Mucosa of descending colon (tissue), 3 donors: ENCODE results near the gene UBALD2. TPM values are rescaled to one million over a fixed set of nuclear protein-coding genes. Genes with fewer than 3 reads are reported as not detected.
A peak's percentile ranks its signal among the peaks of the same experiment; 100 is the strongest.
"Not testable (repeated sequence)": the region's sequence is repeated elsewhere in the genome, so short reads cannot be mapped to it uniquely, and the experiment has no call there.

ENCODE experiments used
- ATAC-seq: fragments of 200-7000 bp; cut with Tn5 transposase; one replicate; pipeline ENCODE4 v1.9.1; 2020; ENCODE audit warnings: mild to moderate bottlenecking, moderate library complexity
- DNase-seq, 3 donors: peaks; one replicate each; pipeline ENCODE4 v3.0.0-alpha.2; 2020
- H3K36me3 ChIP-seq: fragments of 200-600 bp; one replicate; pipeline ENCODE4 v1.8.0; 2021; ENCODE audit warnings: low read depth, mild to moderate bottlenecking
- H3K4me1 ChIP-seq: fragments of 200-600 bp; one replicate; pipeline ENCODE4 v1.8.0; 2021; ENCODE audit warnings: low read depth, mild to moderate bottlenecking
- H3K4me3 ChIP-seq: fragments of 200-600 bp; one replicate; pipeline ENCODE4 v1.8.0; 2021; ENCODE audit warnings: mild to moderate bottlenecking
- H3K9me3 ChIP-seq: fragments of 200-600 bp; one replicate; pipeline ENCODE4 v1.8.0; 2021; ENCODE audit warnings: mild to moderate bottlenecking
- CTCF ChIP-seq: fragments of 200-600 bp; IDR thresholded peaks from one replicate; pipeline ENCODE4 v1.8.0; 2022; ENCODE audit warnings: antibody characterized with exemption, mild to moderate bottlenecking
- intact Hi-C, 2 donors: fragments of 100-400 bp; cut with DNase I in 1 of 2; cut with micrococcal nuclease in 1 of 2; formaldehyde crosslinking; loops; one replicate each; pipeline versions ENCODE4 v1.11.0 to v1.11.1; 2022; cut with DNase I, micrococcal nuclease
- total RNA-seq, 3 donors: library from RNA; stranded (reverse); fragmentation: NEBNext Ultra II Directional in 2 of 3; extraction: Animal tissue kit (Norgen Biotek cat#: 25700) in 2 of 3; gene quantifications; one replicate each; pipeline versions ENCODE4 v1.2.1 to v1.2.4, GENCODE V29; 2021 to 2023
- donor health status: DM: no; HTN: no; CAD: no; lungs with moderate emphysema.
- donor health status: DM: no; HTN: no; CAD: no.
- donor health status: DM: no; HTN: yes; CAD: no.

The UBALD2 gene
- total RNA-seq, 3 donors from 2014 or later, result 46.6 to 132 (median 99.1) TPM

- Histone ChIP-seq H3K4me3 (no peak overlapping the region), H3K9me3 (no peaks in the 10 kb centered on the region), H3K36me3 (no peaks in the 10 kb centered on the region), H3K4me1 (peaks cover 78% of the 10 kb centered on the region)
- ATAC-seq (no peak), DNase-seq (no peak)
- intact Hi-C loops, result no loop called here
- no peak for TF ChIP-seq CTCF
Observed at GRCh38 chr17:76267051-76267576, 2.0 kb downstream of the UBALD2 start.

GRCh38 chr17:76267581-76268001 is 2.4 kb downstream of the UBALD2 start:
- ATAC-seq, DNase-seq, intact Hi-C loops, H3K36me3 ChIP-seq, H3K4me3 ChIP-seq, H3K9me3 ChIP-seq: not testable (repeated sequence)
- H3K4me1 ChIP-seq, result peaks cover 78% of the 10 kb centered on the region

- Histone ChIP-seq H3K4me3 (no peak overlapping the region), H3K9me3 (no peaks in the 10 kb centered on the region), H3K36me3 (no peaks in the 10 kb centered on the region), H3K4me1 (peaks cover 75% of the 10 kb centered on the region)
- no peak for TF ChIP-seq CTCF
- intact Hi-C loops, result no loop called here
- peak; percentile 47 for ATAC-seq
- DNase-seq, result peak; percentile 75 to 92 (median 83)
Observed at GRCh38 chr17:76268015-76268749, 3.0 kb downstream of the UBALD2 start.

GRCh38 chr17:76268991-76269981 is 4.1 kb downstream of the UBALD2 start:
- no peak for ATAC-seq
- TF ChIP-seq CTCF, result no peak
- Histone ChIP-seq H3K4me1 (peaks cover 64% of the 10 kb centered on the region), H3K36me3 (no peaks in the 10 kb centered on the region), H3K9me3 (no peaks in the 10 kb centered on the region), H3K4me3 (no peak overlapping the region)
- intact Hi-C loops, result no loop called here
- no peak for DNase-seq

GRCh38 chr17:76270127-76270592 is 5.0 kb downstream of the UBALD2 start:
- Histone ChIP-seq H3K4me1 (peaks cover 60% of the 10 kb centered on the region), H3K36me3 (no peaks in the 10 kb centered on the region), H3K4me3 (no peak overlapping the region), H3K9me3 (no peaks in the 10 kb centered on the region)
- DNase-seq (peak in 1 of 3 donors; percentile 70), ATAC-seq (no peak)
- intact Hi-C loops, result loop anchor here in 1 of 2 donors (10.0 kb wide), 1 partner anchor 85 kb away; no protein-coding TSS in a partner anchor
- no peak for TF ChIP-seq CTCF
